HG02840 (cell line): ENCODE results near the gene CALML5.

Source experiments
- ATAC-seq: cut with Tn5 transposase; IDR thresholded peaks from one replicate; pipeline ENCODE4 v1.9.1; 2021; ENCODE audit warnings: mild to moderate bottlenecking, moderate library complexity, moderate number of reproducible peaks; ENCODE audit not compliant: unreplicated experiment, low FRiP score

The CALML5 gene

DNA sequence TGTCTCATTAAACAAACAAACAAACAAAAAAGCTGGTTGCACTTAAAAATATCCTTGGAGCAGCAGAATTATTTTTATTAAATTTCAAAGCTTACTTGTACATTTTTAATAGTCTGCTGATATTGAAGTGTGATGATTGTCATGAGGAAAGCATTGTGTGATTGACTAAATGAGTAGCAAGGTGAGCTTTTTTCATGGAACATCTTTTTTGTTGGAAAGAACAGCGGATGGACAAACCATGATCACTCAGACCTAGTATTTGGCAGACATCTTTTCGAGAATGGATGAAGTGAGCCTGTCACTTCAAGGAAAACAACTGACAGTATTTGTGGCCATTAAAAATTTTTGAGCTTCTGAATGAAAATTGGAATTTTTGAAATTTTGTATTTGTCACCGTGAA lies 19.7 kb upstream of the CALML5 start:
- no peak for ATAC-seq

DNA sequence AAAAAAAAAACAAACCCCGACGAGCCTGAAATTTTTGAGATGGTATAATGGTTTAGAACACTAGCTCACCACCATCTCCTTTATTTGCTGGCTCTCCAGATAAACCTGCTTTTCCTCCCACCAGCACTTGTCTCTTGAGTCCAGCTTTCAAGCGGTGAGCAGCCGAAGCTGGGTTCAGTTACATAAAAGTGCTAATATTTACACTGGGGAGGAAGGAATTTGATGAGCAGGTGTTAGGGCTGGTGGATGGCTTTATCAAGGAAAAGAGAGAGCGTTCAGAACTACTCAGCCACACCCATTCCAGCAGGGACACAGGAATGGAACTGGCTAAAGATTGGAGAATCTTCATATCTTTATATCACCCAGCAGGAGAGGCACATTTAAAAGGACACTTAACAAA lies 18.8 kb upstream of the CALML5 start:
- no peak for ATAC-seq

DNA sequence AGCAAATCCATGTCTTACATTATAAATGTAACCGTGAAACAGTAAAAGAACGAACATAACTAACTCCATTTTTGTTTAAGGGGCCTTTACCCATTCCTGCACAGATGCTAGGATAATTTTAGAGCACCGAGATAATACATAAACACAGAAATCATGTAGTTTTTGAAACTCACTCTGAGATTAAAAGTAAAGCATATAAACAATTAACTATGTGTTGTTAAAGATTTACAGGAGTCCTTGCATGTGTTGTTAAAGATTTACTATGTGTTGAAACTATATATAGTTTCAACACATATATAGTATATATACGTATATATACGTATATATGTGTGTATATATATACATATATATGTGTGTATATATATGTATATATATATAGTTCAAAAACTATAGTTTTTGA lies 18.2 kb upstream of the CALML5 start:
- ATAC-seq = no peak

DNA sequence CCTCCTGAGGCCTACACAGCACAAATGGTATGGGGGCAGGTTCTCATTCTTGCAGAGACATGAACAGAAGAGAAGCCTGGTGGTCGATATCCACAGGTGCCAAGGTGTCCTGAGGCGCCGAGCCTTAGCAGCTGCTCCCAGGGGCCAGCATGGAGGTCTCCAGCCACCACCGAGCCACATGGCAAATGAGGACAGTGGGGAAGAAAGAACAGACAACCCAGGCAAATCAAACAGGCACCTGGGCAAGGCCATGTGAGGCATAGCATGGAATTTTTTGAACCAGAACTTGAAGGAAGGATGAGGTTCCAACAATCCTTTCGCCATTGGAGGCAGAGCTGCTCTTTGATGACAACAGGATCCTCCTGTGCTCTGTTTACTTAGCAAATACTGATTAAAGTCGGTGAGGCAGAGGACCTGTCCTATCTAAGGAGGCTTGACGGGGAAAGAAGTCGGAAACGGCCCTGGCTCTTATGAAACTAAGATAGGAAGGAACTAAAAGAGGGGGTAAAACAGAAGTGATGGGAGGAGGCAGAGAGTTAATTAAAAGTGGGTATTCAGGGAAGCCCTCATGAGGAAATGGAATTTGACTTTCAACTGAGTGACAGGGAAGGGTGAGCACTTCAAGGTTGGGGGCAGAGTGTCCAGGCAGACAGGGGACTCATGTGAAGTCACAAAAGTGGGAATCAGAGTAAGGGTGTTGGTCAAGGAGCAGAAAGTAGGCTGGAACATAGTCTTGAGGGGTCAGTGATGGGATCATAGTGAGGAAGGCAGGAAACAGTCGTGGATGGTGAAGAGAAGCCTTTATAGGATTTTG lies 16.8 kb upstream of the CALML5 start:
- no peak for ATAC-seq

DNA sequence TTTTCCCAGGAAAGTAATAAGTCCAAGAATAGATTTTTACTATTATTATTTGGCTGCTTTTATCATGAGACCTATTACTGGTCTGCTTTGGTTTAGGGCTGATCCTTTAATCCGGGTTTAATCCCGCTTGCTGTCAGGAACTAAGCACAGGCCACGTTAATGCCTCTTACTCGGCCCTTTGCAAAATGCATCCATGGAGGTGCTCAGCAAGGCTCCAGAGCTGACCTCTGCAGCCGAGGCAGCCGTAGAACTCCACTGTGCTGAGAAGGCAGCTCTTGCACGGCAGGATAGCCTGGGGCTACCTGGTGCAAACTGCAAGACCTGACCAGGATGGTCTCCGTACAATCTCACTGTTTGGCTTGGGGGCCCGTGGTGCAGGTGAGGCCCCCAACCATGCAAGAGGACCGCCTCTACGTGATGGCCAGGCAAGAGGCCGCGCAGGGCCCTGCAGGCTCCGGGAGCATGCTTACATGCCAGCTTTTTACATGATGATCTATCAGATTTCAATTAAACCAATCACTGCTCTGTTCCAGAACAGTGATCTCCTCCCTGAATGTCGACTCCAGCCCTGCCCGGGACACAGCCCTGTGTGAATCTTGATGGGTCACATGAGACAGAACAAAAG lies 15.0 kb upstream of the CALML5 start:
- ATAC-seq = no peak

DNA sequence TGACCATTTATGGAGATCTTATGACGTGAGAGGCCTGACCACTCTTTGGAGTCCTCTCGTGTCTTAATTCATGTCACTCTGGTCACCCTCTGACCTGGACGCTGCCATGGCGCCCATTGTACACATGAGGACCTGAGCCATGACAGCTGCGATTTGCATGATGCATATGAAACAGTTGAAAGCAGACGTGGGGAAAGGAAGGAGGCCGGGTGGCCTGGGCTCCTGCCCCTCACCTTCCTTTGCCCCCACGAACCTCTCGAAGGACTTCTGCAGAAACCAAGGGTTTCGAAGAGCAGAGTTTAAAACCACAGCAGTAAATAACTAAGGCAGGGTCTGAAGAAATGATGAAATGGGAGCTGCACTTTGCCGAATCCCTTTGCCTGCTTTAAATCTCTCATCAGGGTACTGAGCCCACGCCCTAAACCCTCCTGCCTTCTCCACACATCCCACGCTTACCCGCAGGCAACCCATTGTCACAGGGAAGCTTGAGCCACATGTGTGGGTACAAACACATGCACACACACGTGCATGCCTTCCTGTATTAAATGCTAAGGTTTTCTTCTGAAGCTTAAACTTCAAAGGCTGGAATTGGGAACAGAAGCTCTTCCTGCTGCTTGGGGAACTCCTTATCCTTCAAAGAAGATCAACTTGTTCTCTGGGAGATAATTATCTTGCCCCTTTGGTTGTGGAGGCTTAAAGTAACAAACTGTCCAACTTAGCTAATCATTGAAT lies 13.7 kb upstream of the CALML5 start:
- no peak for ATAC-seq

DNA sequence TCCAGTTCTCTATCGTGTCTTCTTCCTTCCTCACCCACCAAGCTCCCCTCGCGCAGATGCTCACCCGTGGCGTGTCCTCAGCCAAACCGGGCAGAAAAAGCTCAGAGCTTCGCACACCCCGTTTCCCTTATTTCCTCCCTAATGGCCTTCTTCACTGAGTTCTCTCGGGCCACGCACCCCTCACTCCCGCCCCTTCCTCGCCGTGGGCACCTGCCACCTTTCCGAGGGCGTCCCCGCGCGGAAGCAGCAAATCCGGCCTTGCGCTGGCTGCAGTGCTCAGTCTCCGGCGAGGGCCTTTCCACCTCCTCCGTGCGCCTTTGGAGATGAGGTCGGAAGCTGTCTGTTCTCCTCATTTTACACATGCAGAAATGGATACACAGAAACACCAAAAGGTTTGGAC lies 13.0 kb upstream of the CALML5 start:
- no peak for ATAC-seq

DNA sequence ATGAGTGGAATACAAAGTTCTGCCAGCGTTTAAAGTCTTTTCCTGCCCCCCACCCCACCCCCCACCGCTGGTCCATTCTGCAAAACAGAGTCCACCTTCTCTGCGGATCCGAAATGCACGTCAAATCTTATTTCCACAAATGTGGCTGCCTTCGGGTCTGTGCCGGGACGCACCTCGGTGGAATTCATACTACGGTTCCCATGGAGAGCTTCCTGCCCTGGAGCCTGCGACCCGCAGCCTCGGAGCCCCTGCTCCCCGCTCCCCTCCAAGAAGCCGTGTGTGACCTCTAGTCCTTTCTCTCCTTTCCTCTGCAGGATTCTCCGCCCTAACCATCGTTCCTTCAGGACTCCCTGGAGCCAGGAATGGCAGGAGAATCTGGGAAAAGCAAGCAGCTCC lies 12.5 kb upstream of the CALML5 start:
- no peak for ATAC-seq

DNA sequence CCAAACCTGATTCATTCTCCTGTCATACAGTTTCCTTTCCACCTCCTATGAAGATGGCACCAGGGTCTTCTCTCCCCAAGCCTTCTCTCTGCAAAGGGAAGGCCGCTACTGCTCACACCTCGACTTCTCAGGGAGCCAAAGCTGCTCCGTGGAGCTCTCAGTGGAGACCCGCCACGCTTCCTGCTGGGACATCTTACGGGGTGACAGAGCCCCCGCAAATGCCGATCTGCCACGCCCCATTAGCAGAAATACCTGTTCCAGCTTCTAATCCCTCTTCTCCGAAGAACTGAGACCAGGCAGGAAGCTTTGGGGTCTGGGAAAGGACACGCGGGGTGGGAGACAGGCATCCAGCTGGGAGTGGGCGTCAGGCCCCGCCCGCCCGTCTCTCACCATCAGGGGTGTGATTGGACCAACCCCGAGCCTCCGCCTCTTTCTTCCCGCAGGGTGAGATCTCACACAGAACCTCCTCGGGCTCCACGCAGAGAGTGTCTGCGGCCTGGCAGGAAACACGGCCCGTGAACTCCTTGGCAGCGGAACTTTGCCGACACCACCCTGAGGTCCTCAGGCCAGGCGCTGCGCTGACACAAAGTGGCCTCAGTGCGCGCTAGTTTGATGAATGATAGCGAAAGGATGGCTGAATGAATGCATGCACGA lies 12.0 kb upstream of the CALML5 start:
- no peak for ATAC-seq

DNA sequence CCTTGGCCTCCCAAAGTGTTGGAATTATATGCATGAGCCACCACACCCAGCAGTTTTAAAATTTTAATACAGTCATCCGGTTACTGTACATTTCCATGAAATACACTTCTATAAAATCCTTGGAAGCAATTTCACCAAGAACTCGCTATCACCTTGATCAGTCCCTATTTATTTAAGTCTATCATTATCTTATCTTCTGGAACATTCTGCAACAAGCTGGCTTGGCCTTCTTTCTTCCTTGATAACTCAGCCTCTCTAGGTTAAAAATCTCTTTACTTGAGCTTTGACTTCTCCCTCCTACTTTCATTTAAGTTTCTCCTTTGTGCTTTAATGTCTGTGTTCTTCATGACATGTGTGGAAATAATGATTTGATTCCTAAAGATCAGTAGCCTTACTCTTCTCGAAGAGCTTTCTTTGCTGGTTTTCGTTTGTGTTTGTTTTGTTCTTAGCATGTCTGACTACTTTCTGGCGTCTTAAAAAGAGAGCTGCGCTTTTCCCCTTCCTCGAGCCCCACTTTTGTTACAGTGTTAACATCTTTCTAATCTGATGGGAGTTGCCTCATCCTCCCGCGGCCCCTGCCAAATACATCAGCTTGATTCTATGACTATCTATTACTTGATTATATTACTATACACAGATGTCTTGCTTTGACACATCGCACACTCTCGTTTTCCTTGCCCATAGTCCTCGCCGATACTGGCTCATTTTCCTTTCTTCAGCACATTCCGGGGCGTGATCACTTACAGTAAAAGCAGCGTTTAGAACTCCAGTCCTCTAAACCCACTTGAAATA lies 11.1 kb upstream of the CALML5 start:
- ATAC-seq = no peak

DNA sequence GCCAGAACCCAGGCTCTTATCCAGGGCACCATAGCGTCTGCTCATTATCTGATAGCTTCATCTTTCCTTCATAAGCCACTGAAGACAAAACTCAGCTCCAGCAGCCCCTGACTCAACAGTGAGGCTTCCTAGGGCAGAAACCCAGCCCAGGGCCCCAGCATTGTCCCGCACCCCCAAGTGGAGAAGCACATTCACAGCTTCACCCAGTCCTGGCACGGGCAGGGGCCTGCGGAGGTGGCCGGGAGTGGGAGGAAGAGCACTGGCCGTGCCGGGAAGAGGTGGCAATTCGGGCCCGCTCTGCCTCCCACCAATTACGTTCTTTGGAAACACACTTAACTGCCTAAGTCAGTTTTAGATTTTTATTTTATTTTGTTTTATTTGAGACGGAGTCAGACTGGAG lies 10.3 kb upstream of the CALML5 start:
- no peak for ATAC-seq

DNA sequence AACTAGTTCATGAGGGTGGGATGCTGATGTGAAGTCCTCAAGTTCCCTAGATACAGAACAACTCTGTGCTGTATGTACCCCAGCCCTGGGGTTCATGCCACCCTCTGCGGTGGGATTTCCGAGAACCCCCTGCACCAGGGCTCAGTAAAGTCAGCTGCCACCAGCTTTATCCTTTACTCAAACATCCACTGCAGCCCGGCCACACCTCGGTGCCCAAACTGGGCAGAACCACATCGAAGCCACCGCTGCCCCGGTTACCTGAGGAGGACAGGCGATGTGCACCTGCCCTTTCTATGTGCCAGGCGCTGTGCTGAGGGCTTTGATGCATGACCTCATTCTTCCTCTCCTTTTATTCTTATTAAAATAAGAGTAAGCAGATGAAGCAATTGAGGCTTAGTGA lies 9.9 kb upstream of the CALML5 start:
- ATAC-seq = no peak

DNA sequence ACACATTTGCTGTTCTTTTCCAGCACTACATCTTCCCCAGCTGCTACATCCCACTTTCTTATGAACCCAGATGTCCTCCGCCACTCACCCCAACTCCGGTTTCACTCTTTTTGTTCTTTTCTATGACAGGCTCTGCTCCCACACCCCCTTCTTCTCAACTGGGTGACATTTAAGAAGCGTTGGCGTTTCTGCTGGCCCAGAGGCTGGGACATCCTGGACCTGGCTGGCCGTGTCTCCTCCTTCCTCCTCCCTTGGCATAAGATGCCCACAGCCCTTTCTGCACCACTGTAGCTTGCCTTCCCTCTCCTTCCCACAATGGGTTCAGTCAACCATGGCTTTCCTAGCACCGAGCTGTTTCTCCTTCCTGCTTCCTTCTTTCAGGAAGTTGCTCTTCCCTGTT lies 9.4 kb upstream of the CALML5 start:
- no peak for ATAC-seq

DNA sequence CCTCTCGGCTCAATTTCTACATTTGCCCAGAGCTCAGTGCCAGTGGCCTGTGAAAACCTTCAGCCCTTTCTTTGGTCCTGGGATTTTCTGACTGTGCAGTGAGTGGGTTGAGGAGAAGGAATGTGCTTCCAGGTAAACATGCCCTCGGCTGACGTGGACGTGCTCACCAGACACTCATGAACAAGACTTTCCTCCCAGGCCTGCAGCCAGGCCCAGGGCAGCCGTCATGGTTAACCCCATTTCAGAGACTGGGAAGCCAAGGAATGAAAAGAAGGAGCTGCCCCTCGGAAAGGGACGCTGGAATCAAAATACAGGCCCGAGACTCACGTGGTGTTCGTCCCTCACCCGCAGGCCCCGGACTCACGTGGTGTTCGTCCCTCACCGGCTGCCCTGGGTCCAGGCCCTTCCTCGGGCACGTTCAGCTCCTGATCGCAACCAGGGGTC lies 8.8 kb upstream of the CALML5 start:
- ATAC-seq = no peak

DNA sequence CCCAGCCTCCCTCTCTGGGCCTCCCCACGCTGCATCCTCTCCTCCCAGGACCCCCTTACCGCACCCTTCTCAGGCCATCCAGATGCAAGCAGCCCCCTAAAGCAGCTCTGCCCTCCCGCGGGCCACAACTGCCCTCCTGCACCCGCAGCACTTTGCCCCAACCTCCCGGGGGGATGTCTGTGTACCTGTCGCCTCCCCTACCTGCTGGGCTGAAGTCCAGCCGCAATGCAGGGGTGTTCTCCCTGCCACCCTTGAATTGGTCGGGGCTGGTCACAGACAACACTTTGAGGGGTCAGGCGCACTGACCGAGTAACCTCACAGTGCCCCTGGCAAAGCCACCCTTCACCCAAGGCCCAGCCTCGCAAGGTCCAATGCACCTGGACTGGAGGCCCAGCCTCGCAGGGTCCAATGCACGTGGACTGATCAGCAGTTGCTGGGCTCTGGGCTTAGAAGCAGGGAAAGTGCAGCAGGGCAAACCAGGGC lies 8.3 kb upstream of the CALML5 start:
- ATAC-seq = no peak

DNA sequence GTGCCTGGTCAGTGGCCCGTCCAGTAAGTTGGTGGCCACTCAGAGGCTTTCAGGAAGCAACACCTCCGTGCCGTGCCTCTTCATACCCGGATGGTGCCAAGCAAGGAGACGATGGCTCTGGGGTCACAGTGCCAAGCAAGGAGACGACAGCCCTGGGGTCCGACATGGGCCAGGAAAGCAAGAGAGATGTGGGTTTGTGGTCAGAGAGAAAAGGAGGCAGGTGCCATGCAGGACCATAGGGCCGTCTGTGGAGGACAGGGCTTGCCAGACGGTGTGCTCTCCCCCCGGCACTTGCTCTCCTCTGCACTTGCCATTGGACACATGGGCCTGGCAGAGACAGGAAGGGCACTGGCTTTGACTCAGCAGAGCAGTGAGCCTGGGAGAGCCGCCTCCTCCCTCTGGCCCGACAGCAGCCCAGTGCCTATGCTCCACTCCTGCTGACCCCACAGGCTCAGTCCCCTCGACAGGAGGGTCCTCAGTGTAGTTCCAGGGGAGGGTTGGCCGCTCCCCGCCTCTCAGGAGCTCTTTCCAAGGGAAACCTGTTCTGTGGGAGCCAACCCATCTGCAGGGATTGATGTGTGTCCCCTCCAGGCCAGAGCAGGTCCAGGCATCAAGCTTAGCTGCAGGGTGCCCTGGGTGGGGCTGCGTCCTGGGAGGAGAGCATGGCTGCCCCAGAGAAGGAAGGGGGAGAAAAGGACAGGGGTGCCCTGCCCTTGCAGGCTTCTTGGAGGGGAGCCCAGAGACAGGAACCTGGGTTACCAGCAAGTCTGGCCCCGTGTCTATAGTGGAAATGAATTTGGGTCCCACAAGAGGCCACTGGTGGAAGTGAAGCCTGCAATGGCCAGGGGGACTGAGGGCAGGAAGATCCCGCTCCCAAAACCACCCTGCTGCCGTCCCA lies 7.6 kb upstream of the CALML5 start:
- no peak for ATAC-seq

DNA sequence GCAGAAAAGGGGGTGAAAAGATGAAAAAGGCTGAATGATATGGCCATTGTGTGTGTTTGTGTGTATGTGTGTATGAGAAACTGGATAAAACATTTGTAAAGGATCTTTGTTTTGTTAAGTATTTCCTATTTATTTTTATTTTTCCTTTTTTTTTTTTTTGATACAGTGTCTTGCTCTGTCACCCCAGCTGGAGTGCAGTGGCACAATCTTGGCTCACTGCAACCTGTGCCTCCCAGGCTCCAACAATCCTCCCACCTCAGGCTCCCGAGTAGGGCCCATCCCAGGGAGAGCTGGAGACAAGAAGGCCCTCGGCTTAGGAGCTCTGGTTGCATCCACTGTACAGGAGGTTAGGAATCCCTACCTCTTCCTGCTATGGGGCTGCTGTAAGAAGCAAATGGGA lies 6.9 kb upstream of the CALML5 start:
- ATAC-seq = no peak

DNA sequence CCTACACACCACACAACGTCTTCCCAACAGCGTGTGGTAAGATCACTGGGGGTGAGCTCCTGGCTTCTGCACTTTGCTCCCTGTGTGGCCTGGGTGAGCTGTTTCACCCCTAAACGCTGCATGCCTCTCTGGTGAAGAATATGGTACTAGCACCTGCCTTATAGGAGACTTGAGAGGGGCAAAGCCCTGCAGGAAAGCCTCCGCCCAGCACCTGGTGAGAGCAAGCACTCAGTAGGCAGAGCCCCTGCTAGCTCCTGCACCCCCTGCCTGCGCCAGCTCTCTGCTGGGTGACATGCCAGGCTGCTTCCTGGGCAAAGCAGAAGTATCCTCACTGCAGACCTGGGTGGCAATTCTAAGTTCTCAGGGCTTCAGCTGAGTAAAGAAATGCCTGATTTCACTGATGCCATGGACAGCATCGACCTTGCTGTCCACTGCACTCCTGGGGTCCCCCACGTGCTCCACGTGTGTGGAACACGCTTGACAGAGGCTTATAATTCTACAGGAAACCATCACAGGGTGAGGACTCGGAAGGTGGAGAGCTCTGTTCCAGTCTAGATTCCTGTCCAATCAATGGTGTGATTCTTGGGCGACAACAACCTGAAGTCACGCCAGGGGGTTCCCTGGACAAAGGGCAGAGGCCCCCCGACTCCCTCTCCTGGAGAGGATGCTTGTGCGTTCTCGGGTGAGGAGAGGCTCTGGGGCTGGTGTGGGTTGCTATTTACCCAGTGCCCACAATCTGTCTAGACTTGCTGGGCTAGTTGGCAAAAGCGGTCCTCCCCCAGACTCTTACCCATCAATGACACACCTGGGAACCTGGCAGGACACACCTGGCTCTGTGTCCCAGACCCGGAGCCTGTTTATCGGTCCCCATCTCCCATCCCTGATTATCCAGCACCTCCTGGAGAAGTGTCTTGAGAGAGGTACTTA lies 5.0 kb upstream of the CALML5 start:
- ATAC-seq = no peak
